GM21381 (cell line): Measurements from ENCODE around the gene PNPLA3.

Experiments
- ATAC-seq: cut with Tn5 transposase; IDR thresholded peaks from one replicate; pipeline ENCODE4 v1.9.1; 2021; ENCODE audit warnings: mild to moderate bottlenecking, moderate library complexity; ENCODE audit not compliant: unreplicated experiment

The PNPLA3 gene

DNA sequence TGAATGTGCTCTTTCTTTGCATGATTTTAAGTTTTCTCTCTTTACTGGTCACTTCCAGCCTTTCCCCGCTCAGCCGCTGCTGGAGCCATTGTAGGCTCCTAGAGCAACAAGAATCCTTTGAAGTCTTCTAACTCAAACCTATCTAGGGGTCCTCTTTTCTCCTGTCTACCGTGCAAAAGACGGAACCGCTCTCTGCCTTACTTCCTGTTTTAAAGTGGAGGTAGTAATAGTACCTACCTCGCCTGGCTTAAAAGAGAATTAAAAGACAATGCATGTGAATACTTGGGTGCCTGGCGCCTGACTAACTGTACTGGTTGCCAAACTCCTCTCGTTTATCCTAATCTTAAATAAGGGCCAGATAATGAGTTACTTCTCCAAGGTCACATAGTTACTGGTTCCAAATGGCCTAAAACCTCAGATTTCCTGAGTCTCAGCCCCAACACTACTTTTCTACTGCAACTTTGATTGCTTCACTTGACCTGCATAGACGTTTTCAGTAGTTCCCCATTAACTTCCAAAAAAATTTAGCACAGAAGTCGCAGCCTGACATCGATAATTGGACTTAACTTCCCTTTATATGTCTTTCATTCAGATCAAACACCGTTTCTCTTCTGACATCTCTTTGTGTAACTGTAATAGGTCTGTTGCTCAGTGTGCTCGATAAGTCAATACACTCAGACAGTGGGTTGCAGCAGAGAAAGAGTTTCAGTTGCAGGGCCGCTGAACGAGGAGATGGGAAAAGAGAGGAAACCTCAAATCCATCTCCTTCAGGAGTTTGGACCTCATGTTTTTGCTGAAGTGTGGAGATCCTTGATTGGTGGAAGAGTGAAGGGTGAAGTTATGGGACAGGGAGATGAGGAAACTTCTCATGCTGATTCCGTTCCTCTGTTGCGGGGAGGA lies 32.5 kb downstream of the PNPLA3 start:
- peak; percentile 8 for ATAC-seq

DNA sequence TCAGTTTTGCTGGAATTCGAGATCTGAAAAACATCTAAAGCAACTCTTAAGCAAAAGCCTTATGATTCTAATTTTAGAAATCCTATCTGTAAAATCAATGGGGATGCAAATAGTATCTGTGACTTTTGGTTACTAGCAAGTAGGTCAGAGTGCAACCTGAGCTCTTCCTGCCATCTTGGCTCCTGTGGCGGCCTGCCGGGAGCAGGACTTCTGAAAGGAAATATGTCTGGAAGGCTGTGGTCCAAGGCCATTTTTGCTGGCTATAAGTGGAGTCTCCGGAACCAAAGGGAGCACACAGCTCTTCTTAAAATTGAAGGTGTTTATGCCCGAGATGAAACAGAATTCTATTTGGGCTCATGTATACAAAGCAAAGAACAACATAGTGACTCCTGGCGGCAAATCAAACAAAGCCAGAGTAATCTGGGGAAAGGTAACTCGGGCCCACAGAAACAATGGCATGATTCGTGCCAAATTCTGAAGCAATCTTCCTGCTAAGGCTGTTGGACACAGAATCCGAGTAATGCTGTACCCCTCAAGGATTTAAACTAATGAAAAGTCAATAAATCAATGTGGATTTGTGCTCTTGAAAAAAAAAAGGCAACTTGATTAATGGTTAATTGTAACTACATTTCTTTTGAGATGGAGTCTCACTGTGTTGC lies 33.3 kb downstream of the PNPLA3 start:
- ATAC-seq, result no peak

DNA sequence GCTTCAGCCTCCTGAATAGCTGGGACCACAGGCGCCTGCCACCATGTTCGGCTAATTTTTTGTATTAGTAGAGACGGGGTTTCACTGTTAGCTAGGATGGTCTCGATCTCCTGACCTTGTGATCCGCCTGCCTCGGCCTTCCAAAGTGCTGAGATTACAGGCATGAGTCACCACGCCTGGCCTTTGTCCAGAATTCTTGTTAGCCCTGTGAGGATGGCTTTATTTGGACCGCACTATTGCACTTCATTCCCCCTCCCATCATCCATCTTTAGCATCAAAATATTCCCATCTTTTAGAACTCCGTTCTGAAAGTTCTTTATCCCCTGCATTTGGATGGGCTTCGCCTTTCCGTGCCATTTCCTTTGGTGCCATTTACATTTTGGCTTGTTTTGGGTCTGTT lies 34.3 kb downstream of the PNPLA3 start:
- ATAC-seq, result no peak

DNA sequence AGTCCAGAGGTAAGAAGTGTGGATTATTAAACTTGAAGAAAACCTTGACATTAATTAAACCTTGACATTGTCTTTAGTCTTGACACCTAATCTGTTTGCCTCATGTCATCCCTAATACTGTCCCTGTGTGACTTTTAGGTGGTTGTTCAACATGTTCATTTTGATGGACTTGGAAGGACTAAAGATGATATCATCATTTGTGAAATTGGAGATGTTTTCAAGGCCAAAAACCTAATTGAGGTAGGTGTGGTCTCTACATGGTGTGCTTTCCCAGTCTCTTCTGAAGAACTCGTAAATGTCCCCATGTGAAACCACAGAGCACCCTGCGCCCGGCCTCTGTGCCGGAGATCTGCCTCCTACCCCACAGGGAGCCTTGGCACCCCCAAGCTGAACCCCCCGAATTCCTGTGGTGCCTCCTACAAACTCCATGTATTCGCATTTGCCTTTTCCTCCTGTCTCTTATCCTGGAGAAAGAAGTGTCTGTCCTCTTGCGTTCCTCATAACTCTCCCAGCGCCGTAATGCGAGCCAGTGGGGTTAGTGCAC lies 40.8 kb downstream of the PNPLA3 start:
- no peak for ATAC-seq

DNA sequence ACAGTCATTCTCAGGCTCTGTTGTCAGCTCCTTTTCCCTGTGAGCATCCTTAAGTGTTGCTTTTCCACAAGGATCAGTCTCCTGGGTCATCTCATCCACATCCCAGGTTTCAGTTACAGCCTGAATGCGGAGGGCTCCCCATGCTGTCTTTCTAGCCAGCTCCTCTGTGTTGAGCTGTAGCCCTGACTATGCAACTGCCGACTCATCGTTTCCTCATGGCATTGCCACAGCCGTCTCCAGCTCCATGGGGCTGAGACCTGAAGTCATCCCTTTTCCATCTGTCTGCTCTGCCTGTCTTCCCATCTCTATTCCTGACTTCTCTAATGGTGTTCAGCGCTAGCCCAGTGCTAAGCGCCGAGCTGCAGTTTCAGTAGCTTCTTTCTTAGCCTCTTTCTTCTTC lies 43.5 kb downstream of the PNPLA3 start:
- ATAC-seq, result no peak

DNA sequence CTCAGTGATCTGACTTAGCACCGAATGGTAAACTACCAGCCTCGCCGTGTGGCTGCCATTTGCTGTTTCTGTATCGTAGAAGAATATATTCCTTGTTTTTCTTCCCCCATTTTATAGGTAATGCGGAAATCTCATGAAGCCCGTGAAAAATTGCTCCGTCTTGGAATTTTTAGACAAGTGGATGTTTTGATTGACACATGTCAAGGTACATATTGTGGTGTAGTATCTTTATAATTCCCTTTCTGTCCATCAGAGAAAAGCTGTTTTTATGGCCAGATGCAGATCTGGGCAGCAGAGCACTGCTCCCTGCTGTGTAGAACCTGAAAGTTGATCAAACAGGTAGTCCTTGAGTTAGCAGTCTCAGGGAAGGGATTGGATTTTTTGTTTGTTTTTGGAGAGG lies 45.0 kb downstream of the PNPLA3 start:
- ATAC-seq, result no peak

DNA sequence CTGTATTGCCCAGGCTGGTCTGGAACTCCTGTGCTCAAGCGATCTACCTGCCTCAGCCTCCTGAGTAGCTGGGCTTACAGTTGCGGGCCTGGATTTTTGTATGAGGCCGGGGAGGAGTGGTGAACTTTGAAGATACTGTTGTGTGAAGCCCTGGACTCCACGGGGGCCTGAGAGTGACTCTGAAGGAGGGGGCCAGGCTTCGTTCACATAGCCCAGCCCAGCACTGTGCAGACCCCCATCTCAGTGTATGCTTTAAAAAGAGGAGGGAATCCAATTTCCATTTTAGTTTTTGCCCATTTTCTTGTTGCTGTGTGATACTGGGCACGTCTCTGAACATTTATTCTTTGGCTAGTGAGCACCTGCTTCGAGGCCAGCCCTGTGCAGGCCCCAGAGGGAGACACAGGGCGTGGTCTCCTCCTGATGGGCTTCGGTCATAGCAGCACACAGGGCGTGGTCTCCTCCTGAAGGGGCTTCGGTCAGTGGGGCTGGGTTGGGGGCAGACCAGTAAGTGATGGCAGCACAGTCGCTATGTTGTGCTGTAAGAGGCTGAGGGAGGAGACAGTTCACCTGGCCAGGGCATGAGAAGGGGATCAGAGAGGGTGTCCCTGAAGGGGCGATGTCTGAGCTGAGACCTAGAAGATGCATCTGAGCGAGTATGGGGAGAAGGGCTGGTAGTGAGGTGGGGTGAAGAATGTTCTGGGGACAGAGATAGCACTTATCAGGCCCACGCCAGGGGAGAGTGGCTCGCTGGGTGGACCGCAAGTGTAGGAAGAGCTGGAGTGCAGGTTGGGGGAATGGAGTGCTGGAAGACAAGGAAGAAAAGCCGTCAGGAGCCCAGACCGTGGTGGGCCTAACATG lies 45.6 kb downstream of the PNPLA3 start:
- ATAC-seq, result no peak

DNA sequence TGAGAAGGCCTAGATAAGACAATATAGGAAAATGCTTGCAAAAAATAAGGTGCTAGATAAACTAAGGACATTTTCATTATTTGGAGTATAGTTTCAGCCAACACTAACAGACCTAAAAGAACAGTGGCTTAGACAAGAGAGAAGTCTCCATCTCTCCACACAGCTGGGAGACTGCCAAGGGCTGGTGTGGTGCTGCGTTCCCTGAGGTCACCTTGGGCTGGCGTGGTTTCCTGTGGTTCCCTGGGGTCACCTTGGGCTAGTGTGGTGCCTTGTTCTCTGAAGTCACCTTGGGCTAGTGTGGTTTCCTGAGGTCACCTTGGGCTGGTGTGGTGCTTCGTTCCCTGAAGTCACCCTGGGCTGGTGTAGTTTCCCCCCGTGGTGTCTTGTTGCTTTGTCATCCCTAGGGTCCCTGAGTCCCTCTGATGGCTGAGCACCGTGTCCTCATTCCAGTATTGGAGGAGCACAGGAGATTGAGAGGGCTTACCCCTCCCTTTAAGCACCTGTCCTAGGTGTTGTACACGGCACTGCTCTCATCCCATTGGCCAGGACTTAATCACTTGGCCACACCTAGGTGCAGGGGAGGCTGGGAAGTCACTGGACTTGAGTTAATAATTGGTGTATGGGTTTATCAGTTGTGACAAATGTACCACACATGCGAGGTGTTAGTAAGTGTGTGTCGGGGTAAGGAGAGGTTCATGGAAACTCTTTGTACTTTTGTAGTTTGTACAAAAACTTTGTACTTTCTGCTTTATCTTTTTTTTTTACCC lies 46.6 kb downstream of the PNPLA3 start:
- ATAC-seq, result no peak

DNA sequence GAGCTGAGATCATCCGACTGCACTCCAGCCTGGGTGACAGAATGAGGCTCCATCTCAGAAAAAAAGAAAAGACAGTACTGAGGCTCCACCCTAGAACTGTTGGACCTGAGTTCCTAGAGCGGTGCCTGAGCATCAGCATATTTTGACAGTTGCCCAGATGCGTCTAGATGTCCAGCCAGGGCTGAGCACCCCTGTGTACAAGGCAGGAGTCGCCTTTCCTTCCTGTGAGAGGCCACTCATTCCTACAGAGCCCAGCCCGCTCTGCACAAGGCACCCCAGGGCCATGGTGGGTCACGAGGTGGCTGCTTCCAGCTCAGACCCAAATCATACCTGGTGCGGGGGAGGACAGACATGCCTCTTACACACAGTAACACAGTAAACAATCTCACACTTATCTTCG lies 47.5 kb downstream of the PNPLA3 start:
- no peak for ATAC-seq

DNA sequence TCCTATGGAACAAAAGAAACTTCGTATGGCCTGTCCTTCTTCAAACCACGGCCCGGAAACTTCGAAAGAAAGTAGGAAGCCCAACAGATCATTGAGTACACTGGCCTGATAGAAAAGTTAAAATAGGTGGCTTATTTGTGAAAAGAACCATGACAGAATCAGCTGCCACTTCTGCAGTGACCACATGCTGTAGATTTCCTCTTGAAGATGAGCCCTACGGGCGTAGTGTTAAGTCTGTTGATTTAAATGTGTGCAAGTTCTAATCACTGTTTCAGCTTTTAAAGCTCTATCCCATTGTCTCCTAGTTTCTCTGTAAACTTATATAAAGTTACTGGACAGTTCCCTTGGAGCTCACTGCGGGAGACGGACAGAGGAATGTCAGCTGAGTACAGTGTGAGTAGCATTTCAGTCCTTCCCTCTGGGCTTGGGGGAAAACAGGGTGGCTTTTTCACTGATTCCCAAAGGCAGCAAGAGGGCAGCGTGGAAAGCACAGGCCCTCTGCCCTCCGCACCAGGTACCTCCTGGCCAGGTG lies 49.4 kb downstream of the PNPLA3 start:
- ATAC-seq, result no peak

DNA sequence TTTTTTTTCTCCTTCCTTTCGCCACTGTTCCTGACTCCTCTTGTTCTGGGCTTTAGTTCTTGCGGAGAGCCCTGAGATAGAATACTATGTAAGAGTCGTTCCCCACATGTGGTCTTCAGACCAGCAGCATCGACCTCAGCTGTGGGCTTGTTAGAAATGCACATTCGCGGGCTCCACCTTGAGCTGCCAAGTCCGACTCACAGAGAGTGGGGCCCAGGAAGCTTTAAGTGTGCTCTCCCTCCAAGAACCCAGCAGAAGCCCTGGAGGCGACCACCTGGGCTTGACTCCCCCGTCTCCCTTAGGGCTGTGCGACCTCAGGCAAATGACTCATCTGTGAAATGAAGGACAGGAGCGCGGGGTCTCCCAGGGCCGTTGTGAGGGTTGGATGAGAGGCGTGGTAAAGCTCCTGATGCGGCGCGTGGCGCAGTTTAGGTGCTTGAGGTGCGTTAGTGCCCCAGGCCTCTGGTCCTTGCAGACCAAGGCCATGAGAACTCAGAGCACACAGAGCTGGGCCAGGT lies 50.5 kb downstream of the PNPLA3 start:
- no peak for ATAC-seq

DNA sequence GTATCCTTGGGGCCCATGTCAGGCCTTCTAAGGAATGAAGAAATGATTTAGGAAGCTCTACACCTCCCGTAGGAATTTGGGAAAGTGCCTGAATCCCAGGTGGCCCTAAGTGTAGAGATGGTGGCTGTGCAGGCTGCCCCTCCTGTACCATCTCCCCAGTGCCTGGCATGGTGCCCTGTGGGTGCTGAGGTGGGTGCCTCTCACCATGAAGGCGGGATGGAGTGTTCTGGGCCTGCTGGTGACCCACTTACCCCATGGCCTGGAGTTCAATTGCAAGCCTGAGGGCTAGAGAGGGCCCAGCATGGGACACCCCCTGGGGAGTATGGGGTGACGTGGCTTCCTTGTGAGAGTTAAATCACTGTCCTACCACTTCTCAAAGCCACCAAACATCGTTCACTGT lies 51.4 kb downstream of the PNPLA3 start:
- ATAC-seq, result no peak

DNA sequence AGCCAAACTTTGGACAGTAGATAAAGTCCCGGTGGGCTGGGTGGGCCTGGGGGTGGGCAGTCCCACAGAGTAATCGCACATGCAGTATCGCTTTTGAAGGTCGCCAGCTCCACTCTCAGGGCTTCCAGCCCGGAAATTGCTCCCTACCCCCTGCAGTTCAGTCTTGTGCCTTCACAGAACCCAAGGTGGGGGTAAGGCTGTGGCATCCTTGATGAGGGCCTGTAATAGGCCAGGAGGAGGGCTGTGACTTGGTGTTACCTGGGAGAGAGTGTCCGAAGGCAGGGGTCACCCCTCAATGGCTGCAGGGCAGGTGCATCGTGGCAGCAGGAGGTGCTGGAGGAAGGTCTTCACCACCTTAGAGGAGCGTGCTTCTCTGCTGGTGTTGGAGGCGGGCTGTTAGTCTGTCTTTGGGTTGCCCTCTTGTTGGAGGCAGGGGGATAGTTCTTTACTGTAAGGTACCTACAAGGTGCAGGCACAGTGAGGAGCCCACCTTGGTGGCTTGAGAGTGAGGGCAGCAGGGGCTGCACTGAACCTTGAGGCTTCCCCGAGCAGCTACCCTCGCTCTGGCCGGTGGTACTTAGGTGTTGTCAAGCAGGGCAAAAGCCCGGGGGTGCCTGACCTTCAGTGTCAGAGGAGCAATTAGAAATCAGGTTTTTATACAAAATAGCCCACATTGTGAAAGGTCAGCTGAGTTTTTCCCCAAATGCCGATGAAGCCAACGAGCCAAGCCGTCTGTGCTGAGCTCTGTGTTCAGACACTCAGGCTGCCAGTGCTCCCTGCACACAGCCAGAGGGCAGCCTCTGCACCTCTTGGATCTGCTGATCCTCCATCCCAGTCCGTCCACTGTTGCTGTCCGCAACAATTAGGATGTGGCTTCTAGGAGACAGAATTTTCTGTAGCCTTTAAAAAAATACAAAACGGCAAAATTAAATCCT lies 53.5 kb downstream of the PNPLA3 start:
- ATAC-seq, result no peak

DNA sequence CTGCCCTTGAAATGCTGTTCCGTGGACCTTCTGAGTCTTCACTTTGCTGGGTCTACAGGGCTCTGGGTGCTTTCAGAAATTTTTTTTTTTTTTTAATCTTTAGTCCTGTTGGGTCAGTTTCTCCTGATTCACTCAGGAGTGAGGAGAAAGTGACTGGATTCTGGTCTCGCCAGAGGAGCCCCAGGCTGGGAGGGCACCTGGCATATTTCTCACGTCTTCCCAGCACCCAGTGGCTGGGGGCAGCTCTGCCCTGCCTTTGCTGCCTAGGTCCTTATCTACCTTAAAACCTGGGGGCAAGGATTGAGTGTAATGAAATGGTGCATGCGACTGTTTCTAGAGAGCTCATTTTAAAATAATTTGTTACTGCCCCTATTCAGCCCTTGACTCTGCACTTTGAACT lies 55.0 kb downstream of the PNPLA3 start:
- no peak for ATAC-seq

DNA sequence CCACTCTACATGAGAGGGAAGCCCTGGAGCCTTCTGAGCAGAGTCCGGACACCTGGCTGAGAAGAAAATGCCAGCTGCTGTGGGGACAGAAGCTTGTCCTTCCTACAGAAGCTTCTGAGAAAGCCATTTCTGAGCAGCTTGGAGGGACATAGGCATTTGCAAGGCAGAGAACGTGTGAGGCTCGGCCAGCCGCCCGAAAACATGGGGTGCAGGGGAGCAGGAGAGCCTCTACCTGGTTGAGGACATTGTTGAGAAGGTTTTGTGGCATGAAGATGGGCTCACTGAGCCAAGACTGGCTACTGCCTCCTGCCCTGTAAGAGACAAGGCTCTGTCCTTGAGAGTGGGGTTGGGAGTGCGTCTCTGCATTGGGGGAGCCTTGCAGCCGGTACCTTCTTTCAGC lies 57.0 kb downstream of the PNPLA3 start:
- ATAC-seq, result no peak

DNA sequence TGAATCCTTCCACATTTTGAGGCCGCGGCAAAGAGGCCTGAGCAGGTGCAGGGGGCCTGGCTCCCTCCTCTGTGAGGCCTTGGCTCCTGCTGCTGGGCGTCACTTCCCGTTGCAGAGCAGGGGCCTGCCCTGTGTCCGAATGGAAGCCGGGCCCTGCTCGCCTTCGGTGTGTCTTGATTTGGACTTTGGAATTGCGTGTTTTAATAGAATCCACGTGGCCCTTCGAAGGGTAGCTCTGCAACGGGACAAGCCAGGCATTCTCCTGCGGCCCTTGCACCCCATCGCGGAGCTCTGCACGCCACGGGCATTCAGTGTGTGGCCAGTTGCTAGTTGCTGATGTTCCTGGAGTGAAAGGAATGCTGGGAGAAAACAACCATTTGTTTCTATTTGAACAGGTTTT lies 57.4 kb downstream of the PNPLA3 start:
- ATAC-seq, result no peak

DNA sequence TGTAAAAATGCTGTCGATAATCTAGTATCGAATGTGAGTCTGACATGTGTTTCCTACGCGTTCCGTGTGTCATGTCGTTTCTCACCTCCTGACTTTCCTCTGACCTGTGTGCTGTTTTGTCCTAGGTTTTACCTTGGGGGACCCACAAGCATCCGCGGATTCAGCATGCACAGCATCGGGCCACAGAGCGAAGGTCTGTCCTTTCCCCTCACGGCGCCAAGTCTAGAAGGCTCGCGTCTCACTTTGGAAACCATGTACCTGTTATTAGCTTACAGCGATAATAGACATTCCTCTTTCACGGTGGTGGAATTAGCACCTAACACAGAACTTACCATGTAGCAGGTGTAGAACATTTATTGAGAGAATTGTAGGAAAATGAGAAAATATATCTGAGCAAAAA lies 60.2 kb downstream of the PNPLA3 start:
- no peak for ATAC-seq

DNA sequence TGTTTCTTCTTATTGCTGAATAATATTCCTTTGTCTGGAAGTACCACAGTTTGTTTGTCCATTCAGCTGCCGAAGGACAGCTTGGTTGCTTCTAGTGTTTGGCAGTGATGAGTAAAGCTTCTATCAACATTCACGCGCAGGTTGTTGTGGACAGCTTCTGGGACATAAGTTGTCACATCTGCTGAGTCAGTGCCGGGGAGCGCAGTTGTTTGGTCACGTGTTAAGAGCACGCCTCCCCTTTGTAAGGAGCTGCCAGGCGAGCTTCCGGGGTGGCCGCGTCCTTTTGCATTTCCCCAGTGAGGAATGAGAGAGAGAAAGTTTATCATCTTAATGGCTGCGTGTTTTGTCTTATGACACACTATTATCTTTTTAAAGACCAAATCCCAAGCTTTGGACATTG lies 61.9 kb downstream of the PNPLA3 start:
- no peak for ATAC-seq
